ENCODE measurements around the gene SMAD1. TPM values are rescaled to one million over a fixed set of nuclear protein-coding genes. Genes with fewer than 3 reads are reported as not detected.

SMAD1 gene
- total RNA-seq, 1 experiment from 2014 or later = 21.1 TPM

GRCh38 chr4:145490361-145490760, 8.7 kb downstream of the SMAD1 start:
- no peak overlapping the region for H3K27ac Mint-ChIP-seq
- DNase-seq = no peak
- Histone ChIP-seq H4K5ac (ENCODE audit: insufficient read length, low read depth, low read length) (no peak overlapping the region), H3K9me3 (ENCODE audit: control insufficient read depth, low read depth, low read length) (no peaks in the 10 kb centered on the region), H2BK15ac (ENCODE audit: low read depth, low read length) (no peak overlapping the region), H4K8ac (replicated peaks; ENCODE audit: insufficient read length, low read depth, low read length) (no peak overlapping the region), H3K27ac (ENCODE audit: insufficient read length, low read depth, low read length) (no peak overlapping the region), H2BK20ac (ENCODE audit: low read depth, low read length, poor library complexity, severe bottlenecking) (no peak overlapping the region), H3K23ac (ENCODE audit: insufficient read length, low read depth, low read length) (no peak overlapping the region), H3K14ac (ENCODE audit: insufficient read depth, low read length) (no peak overlapping the region), H3K9ac (ENCODE audit: extremely low read depth, insufficient read length, low read length) (no peak overlapping the region), H4K20me1 (ENCODE audit: control insufficient read depth, insufficient read depth, insufficient read length) (no peaks in the 10 kb centered on the region), H2BK5ac (ENCODE audit: insufficient read length, low read length) (no peak overlapping the region), H4K91ac (ENCODE audit: insufficient read length, low read depth, low read length) (no peak overlapping the region), H2BK120ac (ENCODE audit: low read depth, low read length, poor library complexity, severe bottlenecking) (no peak overlapping the region), H3K79me2 (ENCODE audit: insufficient read depth, low read length) (peaks cover 8% of the 10 kb centered on the region; the same call in 1 of the 2 replicates), H2AFZ (ENCODE audit: low read length) (no peak overlapping the region), H3K18ac (ENCODE audit: insufficient read length, low read depth, low read length) (no peak overlapping the region), H3K4me1 (ENCODE audit: insufficient read depth, low read length) (no peaks in the 10 kb centered on the region), H3K27me3 (ENCODE audit: insufficient read depth, low read length) (no peaks in the 10 kb centered on the region), H3K4me2 (ENCODE audit: insufficient read depth, insufficient read length, low read length) (no peak overlapping the region), H2AK5ac (ENCODE audit: insufficient read length, low read length) (no peak overlapping the region), H3K4ac (ENCODE audit: low read depth, low read length) (no peak overlapping the region), H3K79me1 (ENCODE audit: insufficient read depth, low read depth, low read length, poor library complexity, severe bottlenecking) (peaks cover 4% of the 10 kb centered on the region), H3T11ph (ENCODE audit: low read length) (no peak overlapping the region), H3K56ac (ENCODE audit: insufficient read length, low read depth, low read length) (no peak overlapping the region), H3K23me2 (ENCODE audit: insufficient read length, low read depth, low read length, poor library complexity, severe bottlenecking) (no peaks in the 10 kb centered on the region), H2BK12ac (ENCODE audit: insufficient read length, low read depth, low read length) (no peak overlapping the region)
- H3K27me3 Mint-ChIP-seq (ENCODE audit: low read depth) = no peaks in the 10 kb centered on the region
- peaks cover 22 to 24% of the 10 kb centered on the region in 2 experiments for H3K4me1 Mint-ChIP-seq
- no peaks in the 10 kb centered on the region for H3K36me3 Mint-ChIP-seq (ENCODE audit: insufficient read depth in 1 of 3, low read depth in 3 of 3)
- no peak overlapping the region for H3K4me3 Mint-ChIP-seq
- H3K9me3 Mint-ChIP-seq = no peaks in the 10 kb centered on the region
- TF ChIP-seq, protein P1, sequence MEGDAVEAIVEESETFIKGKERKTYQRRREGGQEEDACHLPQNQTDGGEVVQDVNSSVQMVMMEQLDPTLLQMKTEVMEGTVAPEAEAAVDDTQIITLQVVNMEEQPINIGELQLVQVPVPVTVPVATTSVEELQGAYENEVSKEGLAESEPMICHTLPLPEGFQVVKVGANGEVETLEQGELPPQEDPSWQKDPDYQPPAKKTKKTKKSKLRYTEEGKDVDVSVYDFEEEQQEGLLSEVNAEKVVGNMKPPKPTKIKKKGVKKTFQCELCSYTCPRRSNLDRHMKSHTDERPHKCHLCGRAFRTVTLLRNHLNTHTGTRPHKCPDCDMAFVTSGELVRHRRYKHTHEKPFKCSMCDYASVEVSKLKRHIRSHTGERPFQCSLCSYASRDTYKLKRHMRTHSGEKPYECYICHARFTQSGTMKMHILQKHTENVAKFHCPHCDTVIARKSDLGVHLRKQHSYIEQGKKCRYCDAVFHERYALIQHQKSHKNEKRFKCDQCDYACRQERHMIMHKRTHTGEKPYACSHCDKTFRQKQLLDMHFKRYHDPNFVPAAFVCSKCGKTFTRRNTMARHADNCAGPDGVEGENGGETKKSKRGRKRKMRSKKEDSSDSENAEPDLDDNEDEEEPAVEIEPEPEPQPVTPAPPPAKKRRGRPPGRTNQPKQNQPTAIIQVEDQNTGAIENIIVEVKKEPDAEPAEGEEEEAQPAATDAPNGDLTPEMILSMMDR (conservative IDR thresholded peaks at IDR 0.05) = no peak
- WGBS (ENCODE audit: extremely low coverage, insufficient read length, low lambda C conversion rate) = no CpG with 5 or more reads among the region's 1 CpG
